ENCODE results near the gene PLP2. TPM values are rescaled to one million over a fixed set of nuclear protein-coding genes. Genes with fewer than 3 reads are reported as not detected.

The PLP2 gene
- total and polyA plus RNA-seq, 8 donors = 36.0 to 126 (median 119) TPM

DNA sequence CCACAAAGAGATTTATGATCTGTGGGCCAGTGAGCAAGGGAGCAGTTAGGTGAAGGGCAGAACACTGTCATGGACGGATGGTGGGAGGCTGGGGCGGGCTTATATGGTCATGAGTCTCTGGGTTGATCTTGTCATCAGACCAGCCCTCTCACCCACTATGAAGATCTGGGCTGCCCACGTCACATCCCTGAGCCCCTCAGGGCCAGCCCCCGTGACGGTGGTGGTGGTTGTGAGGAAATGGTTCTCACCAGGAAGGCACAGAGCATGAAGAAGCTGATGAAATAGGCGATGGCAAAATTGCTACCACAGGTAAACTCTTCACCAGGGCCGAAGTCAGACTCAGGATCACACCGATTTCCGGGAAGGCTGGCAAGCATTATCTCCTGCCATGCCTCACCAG, 39.4 kb downstream of the PLP2 start:
- no peak for DNase-seq

DNA sequence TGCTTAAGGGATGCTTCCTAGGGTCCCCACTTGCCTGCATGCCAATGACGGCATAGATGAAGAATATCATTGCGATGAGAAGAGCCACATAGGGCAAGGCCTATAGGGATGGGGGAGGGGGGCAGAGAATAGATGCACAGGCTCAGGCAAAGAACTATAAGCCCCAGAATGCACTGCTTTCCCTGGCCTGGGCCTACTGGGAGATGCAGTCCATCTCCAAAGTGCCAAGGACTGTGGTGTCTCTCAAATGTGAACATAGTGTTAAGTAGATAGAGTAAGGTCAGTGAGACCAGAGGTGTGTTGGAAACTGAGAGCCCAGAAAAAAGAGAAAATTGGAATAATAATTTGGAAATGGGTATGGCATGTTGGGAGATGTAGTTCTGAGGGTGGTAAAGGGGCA, 40.5 kb downstream of the PLP2 start:
- H3K27me3 ChIP-seq = no peaks in the 10 kb centered on the region
- WGBS, 2 donors = 80 to 81% methylated on average over 2 of the region's 2 CpGs
- intact Hi-C loops (cut with DNase I) = no loop called here
- ATAC-seq (no peak), FAIRE-seq (no peak), DNase-seq (no peak)
- no peak overlapping the region for H3K4me3 ChIP-seq
- H3K27ac ChIP-seq = no peak overlapping the region
- no peaks in the 10 kb centered on the region for H3K9me3 ChIP-seq
- no peaks in the 10 kb centered on the region for H3K4me1 ChIP-seq
- H3K36me3 ChIP-seq = no peaks in the 10 kb centered on the region
- TF ChIP-seq, protein P1, sequence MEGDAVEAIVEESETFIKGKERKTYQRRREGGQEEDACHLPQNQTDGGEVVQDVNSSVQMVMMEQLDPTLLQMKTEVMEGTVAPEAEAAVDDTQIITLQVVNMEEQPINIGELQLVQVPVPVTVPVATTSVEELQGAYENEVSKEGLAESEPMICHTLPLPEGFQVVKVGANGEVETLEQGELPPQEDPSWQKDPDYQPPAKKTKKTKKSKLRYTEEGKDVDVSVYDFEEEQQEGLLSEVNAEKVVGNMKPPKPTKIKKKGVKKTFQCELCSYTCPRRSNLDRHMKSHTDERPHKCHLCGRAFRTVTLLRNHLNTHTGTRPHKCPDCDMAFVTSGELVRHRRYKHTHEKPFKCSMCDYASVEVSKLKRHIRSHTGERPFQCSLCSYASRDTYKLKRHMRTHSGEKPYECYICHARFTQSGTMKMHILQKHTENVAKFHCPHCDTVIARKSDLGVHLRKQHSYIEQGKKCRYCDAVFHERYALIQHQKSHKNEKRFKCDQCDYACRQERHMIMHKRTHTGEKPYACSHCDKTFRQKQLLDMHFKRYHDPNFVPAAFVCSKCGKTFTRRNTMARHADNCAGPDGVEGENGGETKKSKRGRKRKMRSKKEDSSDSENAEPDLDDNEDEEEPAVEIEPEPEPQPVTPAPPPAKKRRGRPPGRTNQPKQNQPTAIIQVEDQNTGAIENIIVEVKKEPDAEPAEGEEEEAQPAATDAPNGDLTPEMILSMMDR (IDR thresholded peaks at IDR 0.05) = no peak

More for the DNA sequence above, 39.4 kb downstream of the PLP2 start:
- H3K27ac ChIP-seq = no peak overlapping the region
- ATAC-seq (no peak), FAIRE-seq (no peak)
- H3K4me3 ChIP-seq = no peak overlapping the region
- WGBS, 2 donors = 72 to 85% methylated on average over 9 of the region's 9 CpGs
- intact Hi-C loops (cut with DNase I) = no loop called here
- H3K9me3 ChIP-seq = no peaks in the 10 kb centered on the region
- no peaks in the 10 kb centered on the region for H3K27me3 ChIP-seq
- no peaks in the 10 kb centered on the region for H3K4me1 ChIP-seq
- no peaks in the 10 kb centered on the region for H3K36me3 ChIP-seq
- TF ChIP-seq, protein P1 (IDR thresholded peaks at IDR 0.05) = no peak

DNA sequence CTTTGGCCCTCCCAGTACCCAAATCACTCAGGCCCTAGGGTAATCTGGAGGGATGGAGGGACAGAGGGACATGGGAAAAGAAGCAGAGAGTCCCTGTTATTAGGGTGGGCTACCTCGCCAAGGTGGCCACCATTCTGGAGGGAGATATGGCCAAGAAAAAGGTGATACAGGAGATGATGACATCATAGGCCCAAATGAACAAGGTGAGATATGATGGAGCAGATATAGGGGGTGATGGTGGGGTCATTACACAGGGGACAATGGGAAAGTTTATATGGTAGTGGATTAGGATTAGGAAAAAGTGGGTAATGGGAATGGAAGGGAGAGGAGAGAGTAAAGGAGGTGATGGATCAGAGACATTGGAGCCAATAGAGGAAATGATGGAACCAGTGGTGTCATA, 41.2 kb downstream of the PLP2 start:
- DNase-seq (no peak), ATAC-seq (no peak), FAIRE-seq (no peak)
- intact Hi-C loops (cut with DNase I) = no loop called here
- Histone ChIP-seq H3K36me3 (no peaks in the 10 kb centered on the region), H3K9me3 (no peaks in the 10 kb centered on the region), H3K27me3 (no peaks in the 10 kb centered on the region), H3K4me1 (no peaks in the 10 kb centered on the region), H3K27ac (no peak overlapping the region), H3K4me3 (no peak overlapping the region)
- 29 to 51% methylated on average over 1 of the region's 1 CpG for WGBS, 2 donors
- TF ChIP-seq, protein P1 (IDR thresholded peaks at IDR 0.05) = no peak

DNA sequence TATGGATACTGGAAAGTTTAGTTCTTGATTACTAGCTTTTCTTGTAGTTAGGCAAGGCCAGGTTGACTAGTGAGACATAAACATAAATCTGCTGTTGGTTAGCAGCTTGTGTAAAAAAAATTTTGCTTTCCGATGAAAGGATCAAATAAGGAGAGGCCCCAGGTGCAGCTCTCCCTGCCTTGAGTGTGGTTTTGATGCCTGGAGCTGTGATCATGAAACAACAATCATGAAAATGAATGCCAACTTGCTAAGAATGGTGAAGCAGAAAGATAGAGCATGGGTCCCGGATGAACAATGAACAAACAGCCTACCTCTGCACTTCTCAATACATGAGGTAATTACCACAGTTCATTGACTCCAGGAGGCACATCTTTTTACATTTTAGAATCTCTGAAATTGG, 42.7 kb downstream of the PLP2 start:
- no peaks in the 10 kb centered on the region for H3K36me3 ChIP-seq
- no peak overlapping the region for H3K4me3 ChIP-seq
- FAIRE-seq (no peak), DNase-seq (no peak), ATAC-seq (no peak)
- no peak overlapping the region for H3K27ac ChIP-seq
- no peaks in the 10 kb centered on the region for H3K9me3 ChIP-seq
- H3K27me3 ChIP-seq = no peaks in the 10 kb centered on the region
- H3K4me1 ChIP-seq = no peaks in the 10 kb centered on the region
- TF ChIP-seq, protein P1 (IDR thresholded peaks at IDR 0.05) = no peak
- intact Hi-C loops (cut with DNase I) = no loop called here
- WGBS, 2 donors = 74 to 78% methylated on average over 2 of the region's 2 CpGs

DNA sequence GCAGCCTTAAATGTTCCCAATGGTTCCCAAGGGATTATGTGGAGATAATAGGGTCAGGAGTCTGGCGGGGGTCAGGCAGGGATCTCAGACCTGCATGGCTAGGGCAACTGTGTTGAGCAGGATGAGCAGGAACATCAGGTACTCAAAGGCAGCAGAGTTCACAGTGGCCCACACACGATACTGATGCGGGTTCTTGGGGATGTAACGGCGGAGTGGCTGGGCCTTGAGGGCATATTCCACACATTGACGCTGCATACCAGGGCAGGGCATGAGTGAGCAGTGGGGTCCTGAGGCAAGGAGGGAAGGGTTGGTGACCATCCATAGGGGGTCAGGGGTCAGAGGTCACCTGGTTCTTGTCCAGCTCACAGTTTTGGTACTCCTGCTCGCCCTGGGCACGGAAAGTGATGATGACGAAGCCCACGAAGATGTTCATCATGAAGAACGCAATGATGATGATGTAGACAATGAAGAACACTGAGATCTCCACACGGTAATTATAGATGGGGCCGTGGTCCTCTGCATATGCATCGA, 43.4 kb downstream of the PLP2 start:
- no peak for FAIRE-seq

More for the DNA sequence above, 43.4 kb downstream of the PLP2 start:
- WGBS, 2 donors = 77 to 86% methylated on average over 14 of the region's 14 CpGs
- intact Hi-C loops (cut with DNase I) = no loop called here
- TF ChIP-seq, protein P1 (IDR thresholded peaks at IDR 0.05) = no peak
- Histone ChIP-seq H3K9me3 (no peaks in the 10 kb centered on the region), H3K36me3 (no peaks in the 10 kb centered on the region), H3K4me1 (no peaks in the 10 kb centered on the region), H3K27ac (no peak overlapping the region), H3K4me3 (no peak overlapping the region), H3K27me3 (no peaks in the 10 kb centered on the region)
- ATAC-seq = no peak
- DNase-seq = no peak
